H9 (cell line): ENCODE data around the gene RARB. TPM values are rescaled to one million over a fixed set of nuclear protein-coding genes. Genes with fewer than 3 reads are reported as not detected.

Source experiments
- DNase-seq: peaks from one replicate; pipeline ENCODE4 v3.0.0-alpha.2; 2017
- H2AFZ ChIP-seq: one replicate; pipeline ENCODE4 v1.6.1; 2013; ENCODE audit warnings: mild to moderate bottlenecking, low read length, control low read depth, moderate library complexity
- H2AK5ac ChIP-seq: 2 replicates; pipeline ENCODE4 v1.6.1; 2013; ENCODE audit warnings: low read length, control low read depth, mixed read lengths; ENCODE audit not compliant: insufficient read length
- H2BK120ac ChIP-seq: one replicate; pipeline ENCODE4 v1.6.1; 2013; ENCODE audit warnings: low read depth, mild to moderate bottlenecking, low read length, control low read depth, inconsistent platforms; ENCODE audit not compliant: poor library complexity, severe bottlenecking
- H2BK12ac ChIP-seq: 2 replicates; pipeline ENCODE4 v1.6.1; 2013; ENCODE audit warnings: low read length, control low read depth, mixed read lengths, low read depth; ENCODE audit not compliant: insufficient read length
- H2BK15ac ChIP-seq: 2 replicates; pipeline ENCODE4 v1.6.1; 2013; ENCODE audit warnings: low read depth, low read length, control low read depth
- H2BK20ac ChIP-seq: one replicate; pipeline ENCODE4 v1.6.1; 2013; ENCODE audit warnings: low read depth, mild to moderate bottlenecking, low read length, control low read depth, inconsistent platforms; ENCODE audit not compliant: poor library complexity, severe bottlenecking
- H2BK5ac ChIP-seq: 2 replicates; pipeline ENCODE4 v1.6.1; 2013; ENCODE audit warnings: low read length, control low read depth, mixed read lengths; ENCODE audit not compliant: insufficient read length
- H3K14ac ChIP-seq: 2 replicates; pipeline ENCODE4 v1.6.1; 2013; ENCODE audit warnings: low read length, control low read depth; ENCODE audit not compliant: insufficient read depth
- H3K18ac ChIP-seq: 2 replicates; pipeline ENCODE4 v1.6.1; 2013; ENCODE audit warnings: low read depth, mild to moderate bottlenecking, mixed read lengths, low read length, control low read depth; ENCODE audit not compliant: insufficient read length
- H3K23ac ChIP-seq: 2 replicates; pipeline ENCODE4 v1.6.1; 2013; ENCODE audit warnings: low read length, control low read depth, mixed read lengths, low read depth; ENCODE audit not compliant: insufficient read length
- H3K23me2 ChIP-seq: 2 replicates; pipeline ENCODE4 v1.6.1; 2013; ENCODE audit warnings: low read depth, mild to moderate bottlenecking, mixed read lengths, low read length, control low read depth; ENCODE audit not compliant: insufficient read length, poor library complexity, severe bottlenecking
- H3K27ac ChIP-seq: 2 replicates; pipeline ENCODE4 v1.5.1; 2013; ENCODE audit warnings: low read length, control low read depth, mixed read lengths, low read depth; ENCODE audit not compliant: insufficient read length
- H3K27me3 ChIP-seq: 2 replicates; pipeline ENCODE4 v1.6.1; 2013; ENCODE audit warnings: low read length, control low read depth, inconsistent platforms; ENCODE audit not compliant: insufficient read depth
- H3K4ac ChIP-seq: 2 replicates; pipeline ENCODE4 v1.6.1; 2013; ENCODE audit warnings: low read depth, mild to moderate bottlenecking, control low read depth, inconsistent platforms, low read length, moderate library complexity
- H3K4me1 ChIP-seq: 2 replicates; pipeline ENCODE4 v1.6.1; 2013; ENCODE audit warnings: low read length, control low read depth, inconsistent platforms; ENCODE audit not compliant: insufficient read depth
- H3K4me2 ChIP-seq: 2 replicates; pipeline ENCODE4 v1.6.1; 2013; ENCODE audit warnings: low read length, control low read depth, mixed read lengths; ENCODE audit not compliant: insufficient read length, insufficient read depth
- H3K56ac ChIP-seq: 2 replicates; pipeline ENCODE4 v1.6.1; 2013; ENCODE audit warnings: low read depth, mild to moderate bottlenecking, mixed read lengths, low read length, control low read depth; ENCODE audit not compliant: insufficient read length
- H3K79me1 ChIP-seq: 2 replicates; pipeline ENCODE4 v1.6.1; 2013; ENCODE audit warnings: low read depth, mild to moderate bottlenecking, moderate library complexity, low read length, control low read depth, inconsistent platforms; ENCODE audit not compliant: insufficient read depth, poor library complexity, severe bottlenecking
- H3K79me2 ChIP-seq: 2 replicates; pipeline ENCODE4 v1.6.1; 2013; ENCODE audit warnings: low read length, control low read depth, inconsistent platforms; ENCODE audit not compliant: insufficient read depth
- H3K9ac ChIP-seq: 2 replicates; pipeline ENCODE4 v1.6.1; 2013; ENCODE audit warnings: low read length, control low read depth, mixed read lengths; ENCODE audit not compliant: insufficient read length; ENCODE audit errors: extremely low read depth
- H3K9me3 ChIP-seq: one replicate; pipeline ENCODE4 v1.6.1; 2013; ENCODE audit warnings: low read depth, low read length, inconsistent platforms; ENCODE audit not compliant: control insufficient read depth
- H3T11ph ChIP-seq: one replicate; pipeline ENCODE4 v1.6.1; 2013; ENCODE audit warnings: mild to moderate bottlenecking, low read length, control low read depth, inconsistent platforms
- H4K20me1 ChIP-seq: one replicate; pipeline ENCODE4 v1.6.1; 2013; ENCODE audit not compliant: control insufficient read depth, insufficient read length, insufficient read depth
- H4K5ac ChIP-seq: 2 replicates; pipeline ENCODE4 v1.6.1; 2013; ENCODE audit warnings: low read depth, mild to moderate bottlenecking, mixed read lengths, low read length, control low read depth; ENCODE audit not compliant: insufficient read length
- H4K8ac ChIP-seq: replicated peaks from 2 replicates; pipeline ENCODE4 v1.6.1; 2013; ENCODE audit warnings: low read length, control low read depth, mixed read lengths, low read depth; ENCODE audit not compliant: insufficient read length
- H4K91ac ChIP-seq: 2 replicates; pipeline ENCODE4 v1.6.1; 2013; ENCODE audit warnings: low read depth, mild to moderate bottlenecking, moderate library complexity, mixed read lengths, low read length, control low read depth; ENCODE audit not compliant: insufficient read length
- H3K27ac Mint-ChIP-seq, 3 experiments: 2 replicates in 2 of 3; 3 replicates in 1 of 3; pipeline ENCODE4 v1.8.0; 2020 to 2021; ENCODE audit warnings: mixed read lengths in 3 of 3, mild to moderate bottlenecking in 1 of 3, moderate library complexity in 1 of 3
- H3K27me3 Mint-ChIP-seq: 2 replicates; pipeline ENCODE4 v1.8.0; 2021; ENCODE audit warnings: low read depth, mild to moderate bottlenecking, moderate library complexity, mixed read lengths
- H3K36me3 Mint-ChIP-seq, 3 experiments: 2 replicates in 2 of 3; 3 replicates in 1 of 3; pipeline ENCODE4 v1.8.0; 2020 to 2021; ENCODE audit warnings: low read depth in 3 of 3, mixed read lengths in 3 of 3; ENCODE audit not compliant: insufficient read depth in 1 of 3
- H3K4me1 Mint-ChIP-seq, 2 experiments: 2 replicates each; pipeline ENCODE4 v1.8.0; 2020; ENCODE audit warnings: mixed read lengths in 2 of 2
- H3K4me3 Mint-ChIP-seq, 2 experiments: 2 replicates in 1 of 2; 3 replicates in 1 of 2; pipeline ENCODE4 v1.8.0; 2020 to 2021; ENCODE audit warnings: mild to moderate bottlenecking in 2 of 2, mixed read lengths in 2 of 2, moderate library complexity in 1 of 2
- H3K9me3 Mint-ChIP-seq, 2 experiments: 2 replicates in 1 of 2; 3 replicates in 1 of 2; pipeline ENCODE4 v1.8.0; 2020; ENCODE audit warnings: mild to moderate bottlenecking in 2 of 2, mixed read lengths in 2 of 2, moderate library complexity in 1 of 2
- CTCF ChIP-seq: fragments of 200-600 bp; sonication (generic); conservative IDR thresholded peaks from 3 replicates; pipeline ENCODE4 v1.8.0; 2021; ENCODE audit warnings: antibody characterized with exemption, mild to moderate bottlenecking
- WGBS: extraction: QIAGEN DNeasy Blood & Tissue Kit; methylation state at CpG from one replicate; pipeline ENCODE4 v1.1.7; 2013; ENCODE audit warnings: missing lambda C conversion rate, low lambda C conversion rate, mixed read lengths; ENCODE audit not compliant: insufficient read length; ENCODE audit errors: extremely low coverage; 5-methylcytosine and 5-hydroxymethylcytosine counted together
- total RNA-seq: library from RNA; stranded (reverse); gene quantifications from 2 replicates; pipeline ENCODE4 v1.2.1, GENCODE V29; 2021

The RARB gene
- total RNA-seq, 1 experiment from 2014 or later, result 0.22 TPM

GRCh38 chr3:25480811-25481210 is 52.7 kb downstream of the RARB start:
- no peak overlapping the region for H3K27ac Mint-ChIP-seq
- Histone ChIP-seq H3K4ac (no peak overlapping the region), H2AFZ (no peak overlapping the region), H2BK5ac (no peak overlapping the region), H2BK120ac (no peak overlapping the region), H2AK5ac (no peak overlapping the region), H2BK15ac (no peak overlapping the region), H3K14ac (no peak overlapping the region), H3K4me2 (no peak overlapping the region), H2BK12ac (no peak overlapping the region), H4K20me1 (no peaks in the 10 kb centered on the region), H3K4me1 (no peaks in the 10 kb centered on the region), H3K18ac (no peak overlapping the region), H3K56ac (no peak overlapping the region), H3K23ac (no peak overlapping the region), H2BK20ac (no peak overlapping the region), H3K79me1 (no peaks in the 10 kb centered on the region), H3K9me3 (no peaks in the 10 kb centered on the region), H3T11ph (no peak overlapping the region), H4K91ac (no peak overlapping the region), H3K27me3 (no peaks in the 10 kb centered on the region), H3K27ac (no peak overlapping the region), H3K79me2 (no peaks in the 10 kb centered on the region), H3K23me2 (no peaks in the 10 kb centered on the region), H4K8ac (no peak overlapping the region), H4K5ac (no peak overlapping the region), H3K9ac (no peak overlapping the region)
- DNase-seq, result no peak
- WGBS, result no CpG with 5 or more reads among the region's 1 CpG
- no peak for TF ChIP-seq CTCF
- no peaks in the 10 kb centered on the region; a peak in 1 of 5 replicates for H3K9me3 Mint-ChIP-seq
- no peaks in the 10 kb centered on the region for H3K36me3 Mint-ChIP-seq
- peaks cover 3 to 5% of the 10 kb centered on the region in 2 experiments; a peak in 1 of 4 replicates for H3K4me1 Mint-ChIP-seq
- no peak overlapping the region for H3K4me3 Mint-ChIP-seq
- no peaks in the 10 kb centered on the region for H3K27me3 Mint-ChIP-seq
